IMR-90 (cell line): ENCODE measurements around the gene CHSY3. TPM values are rescaled to one million over a fixed set of nuclear protein-coding genes. Genes with fewer than 3 reads are reported as not detected.
A peak's percentile ranks its signal among the peaks of the same experiment; 100 is the strongest.

Experiments used
- ATAC-seq: fragments of 200-7000 bp; cut with Tn5 transposase; 2 replicates; pipeline ENCODE4 v1.9.1; 2020; ENCODE audit warnings: low read depth, mild to moderate bottlenecking, moderate library complexity
- BruUV-seq: library from RNA; stranded (reverse); fragments of 400-500 nt; replicated peaks from 2 replicates; lab custom pipeline; 2021; lab: Mats Ljungman, UMichigan
- CTCF ChIA-PET: fragments of 300-600 bp; formaldehyde crosslinking; extraction: SDS; loops from one replicate; lab custom pipeline; 2021; ENCODE audit warnings: antibody characterized with exemption; lab: Yijun Ruan, JAX
- POLR2A ChIA-PET: fragments of 300-600 bp; sonication (Branson Sonifier 250); formaldehyde crosslinking; loops from one replicate; lab custom pipeline; 2022; ENCODE audit warnings: antibody characterized with exemption; ENCODE audit not compliant: unreplicated experiment; lab: Charles Lee
- DNase-seq: peaks from one replicate; pipeline ENCODE4 v3.0.0; 2013
- H2AFZ ChIP-seq: replicated peaks from 2 replicates; pipeline ENCODE3; 2013; ENCODE audit warnings: low read length, mild to moderate bottlenecking; ENCODE audit not compliant: poor library complexity
- H2AK5ac ChIP-seq: 2 replicates; pipeline ENCODE4 v1.6.1; 2013; ENCODE audit warnings: low read depth, low read length, inconsistent platforms
- H2AK9ac ChIP-seq: replicated peaks from 2 replicates; pipeline ENCODE3; 2013; ENCODE audit warnings: mild to moderate bottlenecking, low read depth, low read length, moderate library complexity; ENCODE audit not compliant: poor library complexity
- H2BK120ac ChIP-seq: 2 replicates; pipeline ENCODE4 v1.6.1; 2013; ENCODE audit warnings: low read depth, low read length, inconsistent platforms
- H2BK15ac ChIP-seq: 3 replicates; pipeline ENCODE4 v1.6.1; 2013; ENCODE audit warnings: low read depth, low read length, inconsistent platforms
- H2BK20ac ChIP-seq: 2 replicates; pipeline ENCODE4 v1.6.1; 2013; ENCODE audit warnings: low read depth, mild to moderate bottlenecking, inconsistent platforms, low read length, moderate library complexity
- H2BK5ac ChIP-seq: 2 replicates; pipeline ENCODE4 v1.6.1; 2013; ENCODE audit warnings: mild to moderate bottlenecking, low read depth, low read length, inconsistent platforms; ENCODE audit not compliant: poor library complexity, severe bottlenecking
- H3K14ac ChIP-seq: replicated peaks from 2 replicates; pipeline ENCODE4 v1.6.1; 2013; ENCODE audit warnings: low read depth, low read length, inconsistent platforms
- H3K18ac ChIP-seq: 2 replicates; pipeline ENCODE4 v1.6.1; 2013; ENCODE audit warnings: low read depth, low read length, control low read depth
- H3K23ac ChIP-seq: 2 replicates; pipeline ENCODE4 v1.6.1; 2013; ENCODE audit warnings: low read depth, low read length, inconsistent platforms
- H3K27ac ChIP-seq: 2 replicates; pipeline ENCODE4 v1.5.1; 2013; ENCODE audit warnings: mild to moderate bottlenecking, control low read depth, low read length; ENCODE audit not compliant: insufficient read depth
- H3K27me3 ChIP-seq: 2 replicates; pipeline ENCODE4 v1.6.1; 2013; ENCODE audit warnings: low read length; ENCODE audit not compliant: control insufficient read depth, insufficient read depth
- H3K36me3 ChIP-seq: 2 replicates; pipeline ENCODE4 v1.6.1; 2013; ENCODE audit warnings: low read length, mixed read lengths; ENCODE audit not compliant: control insufficient read depth, insufficient read depth
- H3K4ac ChIP-seq: 2 replicates; pipeline ENCODE4 v1.6.1; 2013; ENCODE audit warnings: low read depth, low read length, inconsistent platforms
- H3K4me1 ChIP-seq: 2 replicates; pipeline ENCODE4 v1.6.1; 2013; ENCODE audit warnings: low read length, mixed read lengths; ENCODE audit not compliant: control insufficient read depth, insufficient read depth
- H3K4me2 ChIP-seq: 2 replicates; pipeline ENCODE4 v1.6.1; 2013; ENCODE audit warnings: low read depth, mild to moderate bottlenecking, control low read depth, low read length, moderate library complexity
- H3K4me3 ChIP-seq: 2 replicates; pipeline ENCODE4 v1.5.1; 2013; ENCODE audit warnings: low read depth, mild to moderate bottlenecking, control low read depth, low read length, moderate library complexity; ENCODE audit not compliant: insufficient read depth
- H3K56ac ChIP-seq: 2 replicates; pipeline ENCODE4 v1.6.1; 2013; ENCODE audit warnings: low read length, inconsistent platforms; ENCODE audit not compliant: insufficient read depth; ENCODE audit errors: extremely low read depth
- H3K79me1 ChIP-seq, 2 experiments: 2 replicates each; pipeline ENCODE4 v1.6.1; 2013; ENCODE audit warnings: low read length in 2 of 2, inconsistent platforms in 1 of 2, low read depth in 1 of 2
- H3K9ac ChIP-seq: 2 replicates; pipeline ENCODE4 v1.6.1; 2013; ENCODE audit warnings: low read depth, low read length, control low read depth
- H3K9me1 ChIP-seq: 2 replicates; pipeline ENCODE4 v1.6.1; 2013; ENCODE audit warnings: low read length, inconsistent platforms; ENCODE audit not compliant: insufficient read depth
- H3K9me3 ChIP-seq: 2 replicates; pipeline ENCODE4 v1.6.1; 2013; ENCODE audit warnings: low read length; ENCODE audit not compliant: control insufficient read depth, insufficient read depth
- H4K20me1 ChIP-seq: 2 replicates; pipeline ENCODE4 v1.6.1; 2013; ENCODE audit warnings: low read length, inconsistent platforms; ENCODE audit not compliant: insufficient read depth
- H4K5ac ChIP-seq: 2 replicates; pipeline ENCODE4 v1.6.1; 2013; ENCODE audit warnings: mild to moderate bottlenecking, low read depth, low read length, control low read depth
- H4K8ac ChIP-seq, 2 experiments: 2 replicates each; pipeline ENCODE4 v1.6.1; 2013; ENCODE audit warnings: low read depth in 2 of 2, low read length in 2 of 2, control low read depth in 1 of 2, inconsistent platforms in 1 of 2
- H4K91ac ChIP-seq: 2 replicates; pipeline ENCODE4 v1.6.1; 2013; ENCODE audit warnings: low read depth, low read length, inconsistent platforms; ENCODE audit not compliant: insufficient read depth
- MAFK ChIP-seq: IDR thresholded peaks from 2 replicates; pipeline ENCODE4 v1.6.1; 2012; ENCODE audit warnings: low read depth, low read length, improper control_type of control experiment
- MXI1 ChIP-seq: IDR thresholded peaks from 2 replicates; pipeline ENCODE4 v1.6.1; 2012; ENCODE audit warnings: low read depth, mild to moderate bottlenecking, low read length, moderate library complexity, borderline replicate concordance
- dilution Hi-C: fragments of 300-500 bp; cut with HindIII; formaldehyde crosslinking; loops from one replicate; pipeline ENCODE4 v1.14.3; 2018; ENCODE audit warnings: low sequenced_read_pairs; ENCODE audit not compliant: unreplicated experiment
- in situ Hi-C: fragments of 300-500 bp; cut with MboI; formaldehyde crosslinking; loops from 3 replicates; pipeline ENCODE4 v1.14.3; 2019; ENCODE audit warnings: low sequenced_read_pairs, inconsistent platforms, mixed read lengths
- intact Hi-C: fragments of 100-400 bp; cut with micrococcal nuclease; formaldehyde crosslinking; loops from 2 replicates; pipeline ENCODE4 v1.10.0; 2022
- polyA plus RNA-seq, 3 experiments: library from polyadenylated mRNA; depleted of rRNA; stranded (reverse); fragments of >200 nt; gene quantifications; 2 replicates each; pipeline ENCODE4 v1.2.3, GENCODE V29; 2012; ENCODE audit warnings: low replicate concordance in 1 of 3
- total RNA-seq: library from RNA; depleted of rRNA; stranded (reverse); fragments of >200 nt; gene quantifications from 2 replicates; pipeline ENCODE4 v1.2.3, GENCODE V29; 2012

CHSY3 gene
- total and polyA plus RNA-seq, 2 of the 4 experiments (the other 2 are of a cell fraction) = 0.62 to 1.3 TPM

GRCh38 chr5:130021000-130021399 lies 116.7 kb downstream of the CHSY3 start:
- no peaks in the 10 kb centered on the region for H3K9me1 ChIP-seq
- ATAC-seq = no peak
- H2AK5ac ChIP-seq = no peak overlapping the region
- no peak overlapping the region for H4K5ac ChIP-seq
- intact Hi-C loops (no loop called here), in situ Hi-C loops (no loop called here), dilution Hi-C loops (no loop called here)
- DNase-seq = no peak
- no peak overlapping the region for H2BK20ac ChIP-seq
- ChIA-PET CTCF (no interaction called here), POLR2A (no interaction called here)
- no peak overlapping the region for H3K4me3 ChIP-seq
- H3K27me3 ChIP-seq = no peaks in the 10 kb centered on the region
- no peak overlapping the region for H2BK15ac ChIP-seq
- H3K9ac ChIP-seq = no peak overlapping the region
- H2BK5ac ChIP-seq = no peak overlapping the region
- no peak overlapping the region for H3K14ac ChIP-seq
- no peak overlapping the region for H3K18ac ChIP-seq
- H3K9me3 ChIP-seq = no peaks in the 10 kb centered on the region
- BruUV-seq = no TSS peak
- no peak overlapping the region for H2BK120ac ChIP-seq
- no peak overlapping the region for H3K4me2 ChIP-seq
- no peak overlapping the region for H2AFZ ChIP-seq
- H4K8ac ChIP-seq = no peak overlapping the region
- H3K4me1 ChIP-seq = no peaks in the 10 kb centered on the region
- H3K27ac ChIP-seq = no peak overlapping the region
- H3K79me1 ChIP-seq = no peaks in the 10 kb centered on the region
- no peak overlapping the region for H3K56ac ChIP-seq
- no peak overlapping the region for H3K23ac ChIP-seq
- no peak overlapping the region for H3K4ac ChIP-seq
- H2AK9ac ChIP-seq = no peak overlapping the region
- H4K20me1 ChIP-seq = no peaks in the 10 kb centered on the region
- H4K91ac ChIP-seq = no peak overlapping the region
- peak; percentile 75 for TF ChIP-seq MAFK
- no peak for TF ChIP-seq MXI1
- no peaks in the 10 kb centered on the region for H3K36me3 ChIP-seq
